GM12873 (cell line): ENCODE results near the gene ATP10B.

Experiments
- TF ChIP-seq, protein P1 (sequence below): IDR thresholded peaks from 2 replicates; pipeline ENCODE4 v1.5.1; 2012; ENCODE audit warnings: low read depth, mild to moderate bottlenecking, moderate library complexity, low read length, control low read depth; ENCODE audit not compliant: insufficient read depth; ENCODE audit errors: missing control alignments

ATP10B gene

DNA sequence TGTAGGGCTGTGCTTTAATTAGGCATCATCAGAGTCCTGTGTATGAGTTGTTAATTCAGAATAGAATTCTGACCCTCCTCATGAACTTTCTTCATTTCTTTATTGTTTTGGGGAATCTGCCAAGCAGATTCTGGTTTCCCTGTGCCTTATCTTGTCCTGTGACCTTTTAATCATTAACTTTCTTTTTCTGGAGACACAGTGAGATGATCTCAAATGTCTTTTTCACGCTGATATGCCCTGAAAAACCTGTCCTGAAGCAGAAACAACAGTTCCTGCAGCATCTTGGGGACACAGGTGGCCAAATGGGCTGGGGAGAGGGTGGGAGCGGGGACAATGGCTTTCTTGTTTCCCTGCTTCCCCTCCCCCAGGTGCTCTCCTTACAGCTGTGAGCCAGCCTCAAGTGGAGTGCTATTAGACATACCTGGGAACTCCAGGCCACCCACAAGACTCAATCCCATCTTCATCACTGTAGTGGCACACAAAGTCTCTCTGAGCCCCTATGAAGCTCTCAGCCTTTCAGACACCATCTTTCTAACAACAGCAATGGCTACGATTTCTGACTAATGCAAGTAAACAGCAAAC lies 213.8 kb downstream of the ATP10B start:
- TF ChIP-seq, protein P1, sequence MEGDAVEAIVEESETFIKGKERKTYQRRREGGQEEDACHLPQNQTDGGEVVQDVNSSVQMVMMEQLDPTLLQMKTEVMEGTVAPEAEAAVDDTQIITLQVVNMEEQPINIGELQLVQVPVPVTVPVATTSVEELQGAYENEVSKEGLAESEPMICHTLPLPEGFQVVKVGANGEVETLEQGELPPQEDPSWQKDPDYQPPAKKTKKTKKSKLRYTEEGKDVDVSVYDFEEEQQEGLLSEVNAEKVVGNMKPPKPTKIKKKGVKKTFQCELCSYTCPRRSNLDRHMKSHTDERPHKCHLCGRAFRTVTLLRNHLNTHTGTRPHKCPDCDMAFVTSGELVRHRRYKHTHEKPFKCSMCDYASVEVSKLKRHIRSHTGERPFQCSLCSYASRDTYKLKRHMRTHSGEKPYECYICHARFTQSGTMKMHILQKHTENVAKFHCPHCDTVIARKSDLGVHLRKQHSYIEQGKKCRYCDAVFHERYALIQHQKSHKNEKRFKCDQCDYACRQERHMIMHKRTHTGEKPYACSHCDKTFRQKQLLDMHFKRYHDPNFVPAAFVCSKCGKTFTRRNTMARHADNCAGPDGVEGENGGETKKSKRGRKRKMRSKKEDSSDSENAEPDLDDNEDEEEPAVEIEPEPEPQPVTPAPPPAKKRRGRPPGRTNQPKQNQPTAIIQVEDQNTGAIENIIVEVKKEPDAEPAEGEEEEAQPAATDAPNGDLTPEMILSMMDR, result no peak

DNA sequence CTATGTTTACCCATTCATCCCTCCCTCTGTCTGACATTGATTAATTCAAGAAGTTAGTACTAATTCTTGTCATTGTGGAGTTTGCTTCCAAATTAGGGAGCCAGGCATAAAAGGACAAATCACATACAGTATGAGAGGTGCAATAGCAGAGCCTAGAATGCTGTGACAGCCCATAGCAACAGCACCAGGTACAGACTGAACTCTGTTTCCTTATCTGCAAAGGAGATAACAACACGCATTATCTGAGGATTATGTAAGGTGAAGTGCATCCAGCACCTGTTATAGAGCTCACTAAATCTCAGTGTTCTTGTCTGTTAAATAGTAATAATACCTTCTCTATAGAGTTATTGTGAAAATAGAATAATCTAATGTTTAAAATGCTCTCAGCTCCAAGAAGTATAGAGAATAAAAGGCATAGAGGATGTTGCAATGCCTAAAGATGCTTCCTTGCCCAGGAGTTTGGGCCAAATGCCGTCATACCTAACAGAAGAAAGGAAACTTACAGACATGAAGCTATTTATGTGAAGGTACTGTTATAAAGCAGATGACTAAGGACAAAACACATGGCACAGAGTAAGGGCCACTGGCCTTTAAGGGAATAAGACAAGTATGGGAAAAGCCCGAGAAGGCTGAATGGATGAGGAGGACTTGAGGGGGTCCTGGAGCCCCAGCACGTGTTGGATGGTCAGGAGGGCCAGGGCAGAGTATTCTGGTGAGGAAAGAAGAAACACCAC lies 214.5 kb downstream of the ATP10B start:
- TF ChIP-seq, protein P1, result no peak

DNA sequence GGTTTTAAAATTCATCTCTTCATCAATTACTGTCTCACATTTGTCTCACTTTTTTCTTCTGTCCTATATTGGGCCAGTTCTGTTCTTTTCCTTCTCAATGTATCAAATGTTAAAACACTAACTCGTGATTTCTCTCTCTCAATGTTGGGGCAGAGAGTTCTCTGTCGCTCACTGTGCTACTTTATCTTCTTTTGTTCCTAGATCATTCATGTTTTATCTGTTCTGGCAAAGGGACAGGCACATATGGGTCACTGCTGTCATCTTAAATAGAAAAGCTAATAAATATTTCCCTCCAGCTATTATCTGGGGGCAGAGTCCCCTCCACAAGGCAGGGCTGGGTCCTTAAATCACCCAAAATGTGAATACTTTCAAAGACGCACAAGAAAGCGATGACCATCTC lies 216.3 kb downstream of the ATP10B start:
- TF ChIP-seq, protein P1, result no peak

DNA sequence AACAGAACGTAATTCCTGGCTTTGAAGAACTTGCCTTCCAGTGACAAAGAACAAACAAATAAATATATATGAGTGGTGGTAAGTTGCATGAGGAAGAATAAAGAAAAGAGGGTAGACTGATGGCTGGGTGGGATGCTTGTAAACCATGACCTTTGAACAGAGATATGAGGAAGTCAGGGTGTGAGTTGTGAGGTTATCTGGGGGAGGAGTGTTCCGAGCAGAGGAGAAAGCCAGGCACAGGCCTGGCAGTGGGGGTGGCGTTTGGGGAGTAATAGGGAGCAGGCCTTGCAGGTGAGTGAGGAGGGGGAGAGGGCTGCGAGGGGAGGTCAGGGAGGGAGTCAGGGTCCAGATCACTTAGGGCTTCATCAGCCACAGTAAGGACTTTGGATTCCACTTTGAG lies 217.0 kb downstream of the ATP10B start:
- TF ChIP-seq, protein P1, result no peak

DNA sequence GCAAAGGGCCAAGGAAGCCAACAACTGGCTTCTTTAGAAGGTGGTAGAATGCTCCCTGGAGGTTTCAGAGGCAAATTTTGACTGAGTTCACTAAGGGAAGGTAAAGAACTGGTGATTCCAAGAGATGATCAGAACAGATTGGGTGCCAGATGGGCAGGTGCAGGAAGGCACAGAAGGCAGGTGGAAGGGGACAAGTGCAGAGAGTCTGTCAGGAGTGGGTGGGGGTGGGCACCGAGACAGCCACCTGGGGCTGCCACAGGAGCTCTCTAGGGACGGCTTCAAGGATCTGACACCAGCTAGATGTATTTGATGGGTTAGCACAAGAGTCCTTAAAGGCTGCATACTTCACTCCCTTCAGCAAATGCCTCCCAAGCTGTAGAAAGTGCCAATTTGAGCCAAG lies 223.0 kb downstream of the ATP10B start:
- TF ChIP-seq, protein P1, result no peak

DNA sequence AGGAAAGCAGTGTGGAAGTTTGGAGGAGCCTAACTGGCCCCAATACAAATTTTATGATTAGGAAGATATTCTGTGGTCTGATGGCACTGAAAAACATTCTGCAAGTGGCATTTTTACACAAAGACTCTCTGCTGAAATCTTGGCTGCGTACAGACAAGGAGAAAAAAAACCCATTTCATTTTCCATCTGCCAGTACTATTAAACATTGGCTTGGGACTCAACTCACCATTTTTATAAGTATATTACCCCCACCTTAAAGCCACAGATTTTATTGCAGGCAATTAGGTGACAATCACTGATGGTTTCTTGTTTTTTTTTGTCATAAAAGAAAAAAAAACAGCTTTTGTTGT lies 223.4 kb downstream of the ATP10B start:
- TF ChIP-seq, protein P1, result no peak

DNA sequence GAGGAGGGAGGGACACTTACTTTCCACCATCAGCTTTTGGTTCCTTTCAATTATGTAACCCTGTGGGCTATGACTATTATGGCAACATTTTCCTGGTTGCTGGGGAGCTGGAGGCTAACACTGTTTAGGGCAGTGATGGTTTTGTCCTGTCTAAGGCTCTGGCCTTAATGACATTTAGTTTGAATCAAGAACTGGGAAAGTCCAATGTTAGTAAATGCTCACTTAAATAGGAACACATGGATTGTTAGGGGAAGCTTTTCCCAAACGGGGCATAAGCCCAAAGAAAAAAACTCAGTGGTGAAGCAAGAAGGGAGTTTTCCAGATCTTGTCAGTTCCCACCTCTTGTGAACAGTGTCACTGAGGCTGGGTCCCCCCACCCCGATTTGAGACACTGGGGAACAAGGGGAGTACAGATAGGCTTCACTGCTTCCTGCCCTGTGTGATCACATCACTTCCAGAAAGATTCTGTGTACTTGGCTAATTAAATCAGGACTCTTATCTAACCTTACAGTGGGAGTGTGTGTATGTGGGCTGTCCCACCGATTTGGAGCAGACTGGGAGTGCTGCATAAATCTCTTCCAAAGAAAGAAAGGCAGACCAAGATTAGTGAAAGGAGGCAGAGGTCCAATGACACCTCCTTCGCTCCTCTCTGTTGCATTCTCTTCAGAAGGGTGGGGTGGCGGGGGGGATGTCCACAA lies 223.9 kb downstream of the ATP10B start:
- TF ChIP-seq, protein P1, result no peak
